Mesothelial cell of epicardium (in vitro differentiated cells): Measurements from ENCODE around the gene HSPB2. TPM values are rescaled to one million over a fixed set of nuclear protein-coding genes. Genes with fewer than 3 reads are reported as not detected.

ENCODE experiments used
- DNase-seq, 2 experiments: peaks; one replicate each; pipeline ENCODE4 v3.0.0; 2021; ENCODE audit warnings: low spot score in 2 of 2; ENCODE audit not compliant: unreplicated experiment in 2 of 2
- H3K27ac Mint-ChIP-seq: 2 replicates; pipeline ENCODE4 v1.8.0; 2021; ENCODE audit warnings: mixed read lengths
- H3K27me3 Mint-ChIP-seq: 2 replicates; pipeline ENCODE4 v1.8.0; 2021; ENCODE audit warnings: low read depth, mixed read lengths
- H3K36me3 Mint-ChIP-seq: 2 replicates; pipeline ENCODE4 v1.8.0; 2021; ENCODE audit warnings: mixed read lengths
- H3K4me1 Mint-ChIP-seq: 2 replicates; pipeline ENCODE4 v1.8.0; 2021; ENCODE audit warnings: mixed read lengths
- H3K4me3 Mint-ChIP-seq: 2 replicates; pipeline ENCODE4 v1.8.0; 2021; ENCODE audit warnings: mild to moderate bottlenecking, moderate library complexity, mixed read lengths
- H3K9me3 Mint-ChIP-seq: 2 replicates; pipeline ENCODE4 v1.8.0; 2021; ENCODE audit warnings: mixed read lengths
- total RNA-seq: library from RNA; stranded (reverse); gene quantifications from 3 replicates; pipeline ENCODE4 v1.2.1, GENCODE V29; 2021
- TF ChIP-seq, protein P1 (sequence below): fragments of 200-600 bp; sonication (generic); IDR thresholded peaks from one replicate; pipeline ENCODE4 v1.5.0; 2021; ENCODE audit warnings: antibody characterized with exemption; ENCODE audit not compliant: unreplicated experiment

HSPB2 gene
- total RNA-seq, 1 donor from 2014 or later = 0.22 TPM

DNA sequence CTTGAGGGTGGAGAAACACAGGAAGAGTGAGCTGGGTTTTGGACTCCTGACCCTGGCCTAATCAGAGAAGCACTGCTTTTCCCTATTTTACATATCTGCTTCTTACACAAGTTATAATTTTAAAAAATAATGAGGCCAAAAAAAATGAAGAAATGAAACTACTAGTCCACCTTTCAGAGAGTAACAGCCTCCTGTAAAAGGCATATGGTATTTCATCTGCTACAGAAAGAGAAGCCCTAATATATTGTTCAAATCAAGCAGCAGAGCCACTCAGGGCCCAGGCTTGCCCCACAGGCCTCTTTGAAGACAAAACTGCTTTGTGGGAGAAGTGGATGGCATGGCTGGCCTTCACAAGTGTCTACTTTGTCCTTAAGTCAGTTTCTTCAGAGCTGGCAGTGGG lies 34.6 kb downstream of the HSPB2 start:
- TF ChIP-seq, protein P1, sequence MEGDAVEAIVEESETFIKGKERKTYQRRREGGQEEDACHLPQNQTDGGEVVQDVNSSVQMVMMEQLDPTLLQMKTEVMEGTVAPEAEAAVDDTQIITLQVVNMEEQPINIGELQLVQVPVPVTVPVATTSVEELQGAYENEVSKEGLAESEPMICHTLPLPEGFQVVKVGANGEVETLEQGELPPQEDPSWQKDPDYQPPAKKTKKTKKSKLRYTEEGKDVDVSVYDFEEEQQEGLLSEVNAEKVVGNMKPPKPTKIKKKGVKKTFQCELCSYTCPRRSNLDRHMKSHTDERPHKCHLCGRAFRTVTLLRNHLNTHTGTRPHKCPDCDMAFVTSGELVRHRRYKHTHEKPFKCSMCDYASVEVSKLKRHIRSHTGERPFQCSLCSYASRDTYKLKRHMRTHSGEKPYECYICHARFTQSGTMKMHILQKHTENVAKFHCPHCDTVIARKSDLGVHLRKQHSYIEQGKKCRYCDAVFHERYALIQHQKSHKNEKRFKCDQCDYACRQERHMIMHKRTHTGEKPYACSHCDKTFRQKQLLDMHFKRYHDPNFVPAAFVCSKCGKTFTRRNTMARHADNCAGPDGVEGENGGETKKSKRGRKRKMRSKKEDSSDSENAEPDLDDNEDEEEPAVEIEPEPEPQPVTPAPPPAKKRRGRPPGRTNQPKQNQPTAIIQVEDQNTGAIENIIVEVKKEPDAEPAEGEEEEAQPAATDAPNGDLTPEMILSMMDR = no peak
- Mint-ChIP-seq H3K27ac (no peak overlapping the region), H3K4me3 (no peak overlapping the region), H3K9me3 (no peaks in the 10 kb centered on the region), H3K36me3 (peaks cover 2% of the 10 kb centered on the region), H3K27me3 (no peaks in the 10 kb centered on the region), H3K4me1 (peaks cover 4% of the 10 kb centered on the region)
- no peak for DNase-seq

DNA sequence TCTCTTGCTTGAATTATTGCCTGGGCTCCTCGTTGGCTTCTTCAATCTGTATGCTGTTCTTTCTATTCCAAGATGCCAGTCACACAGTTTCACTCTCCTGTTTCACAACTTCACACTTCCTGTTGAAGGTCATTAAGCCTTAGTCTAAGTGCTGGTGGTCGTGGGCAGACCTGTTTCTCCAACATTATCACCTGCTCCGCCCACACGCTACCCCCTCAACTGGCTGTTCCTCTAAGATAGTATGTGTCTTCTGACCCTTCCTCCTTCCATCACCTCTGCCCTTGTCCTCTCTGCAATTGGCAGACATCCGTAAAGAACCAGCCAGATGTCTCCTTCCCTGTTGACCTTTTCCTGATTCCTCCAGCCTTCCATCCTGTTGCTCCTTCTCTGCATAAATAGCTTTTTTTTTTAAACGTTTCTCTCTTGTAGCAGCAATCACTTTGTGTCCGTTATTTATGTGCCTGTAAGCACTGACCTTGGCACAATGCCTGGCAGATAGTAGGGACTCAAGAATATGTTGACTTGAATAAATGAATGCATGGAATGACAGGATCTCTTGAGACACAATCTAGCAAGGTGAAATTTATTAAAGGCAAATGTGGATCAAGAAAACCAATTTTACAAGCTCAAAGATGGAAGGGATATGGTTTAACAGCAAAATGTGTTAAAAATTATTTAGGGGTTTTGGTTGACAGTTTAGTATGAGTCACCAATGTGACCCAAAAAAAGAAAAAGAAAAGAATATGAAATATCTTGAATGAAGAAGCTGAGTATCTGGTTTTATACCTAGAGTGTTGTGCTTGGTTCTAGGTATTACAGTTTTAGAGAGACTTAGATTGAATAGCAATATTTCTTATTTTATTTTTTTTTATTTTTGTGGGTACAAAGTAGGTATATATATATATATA lies 37.2 kb downstream of the HSPB2 start:
- no peaks in the 10 kb centered on the region for H3K9me3 Mint-ChIP-seq
- TF ChIP-seq, protein P1 = no peak
- no peaks in the 10 kb centered on the region for H3K36me3 Mint-ChIP-seq
- H3K4me1 Mint-ChIP-seq = no peaks in the 10 kb centered on the region
- no peak overlapping the region for H3K4me3 Mint-ChIP-seq
- H3K27me3 Mint-ChIP-seq = no peaks in the 10 kb centered on the region
- no peak for DNase-seq
- H3K27ac Mint-ChIP-seq = no peak overlapping the region

DNA sequence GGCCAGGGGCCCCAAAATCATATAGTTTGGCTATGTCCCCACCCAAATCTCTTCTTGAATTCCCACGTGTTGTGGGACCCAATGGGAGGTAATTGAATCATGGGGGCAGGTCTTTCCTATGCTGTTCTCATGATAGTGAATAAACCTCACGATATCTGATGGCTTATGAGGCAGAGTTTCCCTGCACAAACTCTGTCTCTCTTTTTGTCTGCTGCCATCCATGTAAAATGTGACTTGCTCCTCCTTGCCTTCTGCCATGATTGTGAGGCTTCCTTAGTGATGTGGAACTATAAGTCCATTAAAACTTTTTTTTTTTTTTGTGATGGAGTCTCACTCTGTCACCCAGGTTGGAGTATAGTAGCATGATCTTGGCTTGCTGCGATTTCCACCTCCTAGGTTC lies 39.0 kb downstream of the HSPB2 start:
- Mint-ChIP-seq H3K4me3 (no peak overlapping the region), H3K36me3 (no peaks in the 10 kb centered on the region), H3K4me1 (no peaks in the 10 kb centered on the region), H3K9me3 (no peaks in the 10 kb centered on the region), H3K27ac (no peak overlapping the region), H3K27me3 (no peaks in the 10 kb centered on the region)
- DNase-seq = no peak
- TF ChIP-seq, protein P1 = no peak

DNA sequence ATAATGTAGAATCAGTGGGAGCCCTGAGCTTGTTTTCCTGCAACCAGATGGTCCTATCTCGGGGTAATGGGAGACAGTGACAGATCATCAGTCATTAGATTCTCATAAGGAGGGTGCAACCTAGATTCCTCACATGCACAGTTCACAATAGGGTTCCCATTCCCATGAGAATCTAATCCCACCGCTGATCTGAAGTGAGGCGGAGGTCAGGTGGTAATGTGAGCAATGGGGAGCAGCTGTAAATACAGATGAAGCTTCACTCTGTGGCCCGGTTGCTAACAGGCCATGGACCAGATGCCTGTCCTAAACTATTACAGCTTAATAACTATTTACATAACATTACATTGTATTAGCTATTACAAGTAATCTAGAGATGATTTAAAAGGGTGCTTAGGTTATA lies 41.6 kb downstream of the HSPB2 start:
- Mint-ChIP-seq H3K27me3 (no peaks in the 10 kb centered on the region), H3K4me1 (no peaks in the 10 kb centered on the region), H3K9me3 (no peaks in the 10 kb centered on the region), H3K4me3 (no peak overlapping the region), H3K27ac (no peak overlapping the region), H3K36me3 (peaks cover 5% of the 10 kb centered on the region)
- TF ChIP-seq, protein P1 = no peak
- no peak for DNase-seq

DNA sequence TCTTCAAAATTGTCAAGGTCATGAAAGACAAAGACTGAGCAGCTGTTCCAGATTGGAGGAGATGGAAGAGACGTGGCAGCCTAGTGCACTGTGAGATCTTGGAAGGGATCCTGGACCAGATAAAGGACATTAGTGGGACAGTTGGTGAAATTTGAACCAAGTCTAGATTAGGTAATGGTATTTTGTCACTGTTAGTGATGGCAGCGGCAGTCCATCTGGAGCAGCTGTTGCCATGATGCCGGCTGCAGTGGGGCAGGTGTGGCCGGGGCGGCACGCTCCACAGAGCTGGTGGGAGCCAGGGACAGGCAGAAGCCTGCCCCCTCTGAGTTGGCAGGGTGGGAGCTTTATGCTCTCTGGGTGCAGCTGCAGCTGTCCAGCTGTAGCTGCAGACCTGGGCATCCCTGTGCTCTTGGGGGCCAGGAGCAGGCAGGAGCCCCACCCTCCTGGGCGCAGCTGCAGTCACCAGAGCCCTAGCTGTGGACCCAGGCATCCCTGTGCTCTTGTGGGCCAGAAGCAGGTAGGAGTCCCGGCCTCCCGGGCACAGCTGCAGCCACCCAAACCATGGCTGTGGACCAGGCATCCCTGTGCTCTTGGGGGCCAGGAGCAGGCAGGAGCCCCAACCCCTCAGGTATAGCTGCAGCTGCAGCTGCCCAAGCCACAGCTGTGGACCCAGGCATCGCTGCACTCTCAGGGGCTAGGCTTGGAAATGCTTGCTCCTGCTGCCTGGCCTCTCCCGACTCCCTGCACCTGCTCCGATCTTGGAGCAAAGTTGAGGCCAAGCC lies 45.3 kb downstream of the HSPB2 start:
- TF ChIP-seq, protein P1 = no peak
- Mint-ChIP-seq H3K9me3 (no peaks in the 10 kb centered on the region), H3K4me3 (no peak overlapping the region), H3K27me3 (no peaks in the 10 kb centered on the region), H3K4me1 (peaks cover 6% of the 10 kb centered on the region), H3K27ac (no peak overlapping the region), H3K36me3 (peaks cover 5% of the 10 kb centered on the region)
- no peak for DNase-seq
